OCI-LY7 (cell line): Measurements from ENCODE around the gene PMM2.

Experiments used
- EZH2phosphoT487 ChIP-seq: fragments of 200-600 bp; sonication (generic); IDR thresholded peaks from 2 replicates; pipeline ENCODE4 v1.6.1; 2018; ENCODE audit warnings: low read depth, borderline replicate concordance, mild to moderate bottlenecking, mixed run types, antibody characterized with exemption, low read length, moderate library complexity, mixed read lengths
- TF ChIP-seq, protein P1 (sequence below): fragments of 200-600 bp; sonication (generic); conservative IDR thresholded peaks from 2 replicates; pipeline ENCODE4 v1.5.1; 2014; ENCODE audit warnings: mild to moderate bottlenecking, antibody characterized with exemption, low read length, moderate library complexity, mixed read lengths

- TF ChIP-seq, protein P1, sequence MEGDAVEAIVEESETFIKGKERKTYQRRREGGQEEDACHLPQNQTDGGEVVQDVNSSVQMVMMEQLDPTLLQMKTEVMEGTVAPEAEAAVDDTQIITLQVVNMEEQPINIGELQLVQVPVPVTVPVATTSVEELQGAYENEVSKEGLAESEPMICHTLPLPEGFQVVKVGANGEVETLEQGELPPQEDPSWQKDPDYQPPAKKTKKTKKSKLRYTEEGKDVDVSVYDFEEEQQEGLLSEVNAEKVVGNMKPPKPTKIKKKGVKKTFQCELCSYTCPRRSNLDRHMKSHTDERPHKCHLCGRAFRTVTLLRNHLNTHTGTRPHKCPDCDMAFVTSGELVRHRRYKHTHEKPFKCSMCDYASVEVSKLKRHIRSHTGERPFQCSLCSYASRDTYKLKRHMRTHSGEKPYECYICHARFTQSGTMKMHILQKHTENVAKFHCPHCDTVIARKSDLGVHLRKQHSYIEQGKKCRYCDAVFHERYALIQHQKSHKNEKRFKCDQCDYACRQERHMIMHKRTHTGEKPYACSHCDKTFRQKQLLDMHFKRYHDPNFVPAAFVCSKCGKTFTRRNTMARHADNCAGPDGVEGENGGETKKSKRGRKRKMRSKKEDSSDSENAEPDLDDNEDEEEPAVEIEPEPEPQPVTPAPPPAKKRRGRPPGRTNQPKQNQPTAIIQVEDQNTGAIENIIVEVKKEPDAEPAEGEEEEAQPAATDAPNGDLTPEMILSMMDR = no peak
- TF ChIP-seq EZH2phosphoT487 = no peak
These were observed 92.9 kb downstream of the PMM2 start for GRCh38 chr16:8890549-8890921.
